Stimulated activated CD4-positive, alpha-beta T cell treated with anti-CD3 and anti-CD28 coated beads, Interleukin-1b, Interleukin-23, amount 100 ng/mL, for 1 hour (primary cell): ENCODE data around the gene CNTNAP5.

Experiments used
- DNase-seq, 2 donors: peaks; one replicate each; pipeline ENCODE4 v3.0.0-alpha.2; 2020; ENCODE audit warnings: low read depth in 2 of 2

The CNTNAP5 gene

DNA sequence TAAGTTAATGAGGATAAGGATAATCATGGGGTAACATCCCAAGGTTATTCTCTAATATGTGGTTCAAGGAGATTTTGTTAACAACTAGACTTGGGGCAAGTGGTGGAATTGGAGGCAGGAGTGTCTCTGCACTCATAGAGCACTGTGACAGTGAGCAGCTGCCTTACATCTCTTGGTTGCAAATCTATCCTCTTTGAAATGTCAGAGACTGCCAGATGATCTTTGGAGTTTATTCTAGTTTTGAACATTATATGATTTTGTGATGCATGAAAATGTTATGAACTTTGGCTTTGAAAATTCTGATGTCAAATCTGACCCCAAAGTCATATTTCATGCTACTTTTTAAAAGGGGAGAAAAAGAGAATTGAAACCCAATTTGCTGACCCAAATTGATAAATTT lies 861.1 kb downstream of the CNTNAP5 start:
- DNase-seq: no peak

DNA sequence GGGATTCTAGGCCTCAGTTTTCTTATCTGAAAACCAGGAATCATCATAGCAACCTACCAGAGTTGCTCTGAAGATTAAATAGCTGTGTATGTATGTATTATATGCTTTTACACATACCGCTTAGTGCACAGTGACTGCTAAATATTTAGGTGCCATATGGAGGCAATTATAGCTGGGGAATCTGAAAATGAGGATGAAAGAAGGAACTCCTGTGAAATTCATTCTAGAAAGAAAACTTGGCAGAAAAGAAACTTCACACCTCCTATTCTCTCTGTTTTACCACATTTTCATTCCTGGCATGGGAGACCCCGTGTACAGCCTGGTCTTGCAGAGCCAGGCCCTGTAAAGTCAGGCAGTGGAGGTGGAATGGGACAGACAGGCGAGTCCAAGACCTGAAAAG lies 862.4 kb downstream of the CNTNAP5 start:
- DNase-seq: no peak

DNA sequence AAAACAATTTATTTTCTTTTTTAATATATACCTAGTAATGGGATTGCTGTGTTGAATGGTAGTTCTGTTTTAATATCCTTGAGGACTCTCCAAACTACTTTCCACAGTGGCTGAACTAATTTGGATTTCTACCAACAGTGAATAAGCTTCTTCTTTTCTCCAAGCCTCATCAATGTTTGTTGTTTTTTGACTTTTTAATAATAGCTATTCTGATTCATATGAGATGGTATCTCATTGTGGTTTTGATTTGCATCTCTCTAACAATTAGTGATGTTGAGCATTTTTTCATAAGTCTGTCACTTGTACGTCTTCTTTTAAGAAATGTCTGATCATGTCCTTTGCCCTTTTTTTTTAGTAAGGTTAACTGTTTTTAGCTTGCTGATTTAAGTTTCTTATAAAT lies 863.3 kb downstream of the CNTNAP5 start:
- no peak for DNase-seq

DNA sequence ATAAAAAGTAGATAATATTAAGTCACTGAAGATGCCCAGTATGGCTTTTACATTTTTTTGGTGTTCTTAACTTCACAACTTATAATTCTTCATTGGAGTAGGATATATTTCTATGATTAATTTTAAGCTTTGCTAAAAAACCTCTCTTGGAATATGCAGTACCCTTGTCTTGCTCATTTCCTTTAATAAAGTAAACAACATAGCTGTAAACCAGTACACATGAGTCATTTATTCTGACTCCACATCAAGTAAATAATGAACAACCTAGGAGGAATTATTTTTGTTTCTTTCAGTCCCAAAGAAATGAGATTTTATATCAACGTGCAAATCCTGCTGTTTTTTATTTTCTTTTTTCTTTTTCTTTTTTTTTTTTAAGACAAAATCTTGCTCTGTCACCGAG lies 869.1 kb downstream of the CNTNAP5 start:
- DNase-seq: no peak

- no peak for DNase-seq
Measured at GRCh38 chr2:124898827-124899226, 873.7 kb downstream of the CNTNAP5 start.

DNA sequence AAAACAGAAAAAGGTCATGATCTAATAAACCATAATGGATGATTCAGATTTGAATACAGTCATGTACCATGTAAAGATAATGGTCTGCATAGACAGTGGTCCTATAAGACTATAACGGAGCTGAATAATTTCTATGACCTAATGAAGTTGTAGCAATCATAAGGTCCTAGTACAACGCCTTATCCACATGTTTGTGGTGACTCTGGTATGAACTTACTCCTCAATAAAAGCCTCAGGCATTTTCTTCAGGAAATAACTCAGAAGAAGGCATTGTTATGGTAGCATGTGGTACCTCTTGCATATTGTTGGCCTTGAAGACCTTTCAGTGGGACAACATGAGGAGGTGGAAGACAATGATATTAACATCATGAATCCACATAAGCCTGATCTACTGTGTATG lies 883.3 kb downstream of the CNTNAP5 start:
- no peak for DNase-seq

DNA sequence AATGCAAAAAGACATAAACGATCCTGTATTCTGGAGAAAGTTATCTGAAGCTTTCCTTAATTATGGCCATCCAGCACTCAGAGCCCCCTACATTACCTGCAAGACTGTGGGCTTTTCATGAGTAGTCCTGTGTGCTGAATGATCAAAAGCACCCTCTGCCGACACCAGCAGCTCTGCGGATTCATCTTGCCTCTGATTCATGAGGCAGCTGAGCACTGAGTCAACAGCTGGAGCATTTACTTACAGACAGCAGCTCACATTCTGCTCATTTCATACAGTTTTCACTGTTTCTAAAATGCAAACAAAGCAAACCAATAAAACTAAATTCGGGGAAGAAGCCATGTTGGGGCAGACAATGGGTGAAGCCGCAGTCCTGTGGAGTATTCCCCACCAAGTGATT lies 886.5 kb downstream of the CNTNAP5 start:
- no peak for DNase-seq

GRCh38 chr2:124913868-124914267 lies 888.8 kb downstream of the CNTNAP5 start:
- DNase-seq: no peak

GRCh38 chr2:124915567-124915966 lies 890.5 kb downstream of the CNTNAP5 start:
- no peak for DNase-seq

DNA sequence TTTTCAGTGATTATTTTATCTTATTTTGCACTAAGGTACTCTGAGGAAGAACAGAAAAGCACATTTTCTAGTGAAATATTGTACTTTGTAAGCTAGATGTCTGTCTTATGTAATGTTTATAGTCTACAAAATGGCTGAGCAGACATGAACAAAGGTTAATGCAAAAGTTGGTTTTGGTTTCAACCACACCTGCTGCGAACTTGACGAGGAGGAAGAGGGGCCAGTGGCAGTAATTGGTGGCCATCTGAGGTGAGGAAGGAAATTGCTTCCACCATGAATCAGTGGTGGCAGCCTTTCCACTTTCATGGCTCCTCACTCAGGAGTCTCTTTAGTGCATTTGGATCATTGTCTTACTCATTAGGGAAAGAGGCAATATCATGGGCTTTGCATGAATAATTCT lies 894.2 kb downstream of the CNTNAP5 start:
- DNase-seq: no peak

DNA sequence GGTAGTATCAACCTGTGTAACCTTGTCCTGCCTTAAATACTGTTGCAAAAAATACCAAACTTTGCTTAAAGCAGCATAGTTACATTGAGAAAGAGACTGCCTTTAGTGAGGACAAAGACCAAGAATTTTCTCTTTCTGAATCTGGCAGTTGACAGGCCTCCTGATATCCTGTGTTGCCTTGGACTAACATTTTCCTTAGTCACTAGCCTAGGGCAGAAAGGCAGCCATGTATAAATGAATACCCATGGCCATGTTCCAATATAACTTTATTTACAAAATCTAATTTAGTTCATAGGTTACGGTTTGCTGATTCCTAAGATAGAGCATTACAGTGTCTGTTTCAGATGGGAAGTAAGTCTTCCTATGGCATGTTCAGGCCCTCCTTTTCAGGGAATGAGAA lies 895.4 kb downstream of the CNTNAP5 start:
- DNase-seq: no peak

DNA sequence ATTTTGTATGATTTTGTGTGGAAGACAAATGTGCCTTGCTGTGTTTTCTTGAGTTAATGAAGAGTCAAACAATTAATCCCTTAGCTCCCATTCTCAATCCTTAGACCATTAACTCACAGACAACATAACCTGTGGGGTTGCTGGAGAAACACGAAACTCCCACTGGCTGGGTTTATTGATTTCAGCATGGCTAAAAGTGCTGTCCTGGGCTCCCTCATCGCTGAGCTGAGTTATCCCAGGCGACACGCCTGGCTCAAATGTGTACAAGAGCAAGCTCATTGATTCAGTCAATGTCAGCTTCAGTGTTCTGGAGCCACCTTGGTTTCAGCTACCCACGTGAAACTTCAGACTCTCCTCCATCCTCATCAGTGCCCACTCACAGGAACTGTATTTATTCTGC lies 896.1 kb downstream of the CNTNAP5 start:
- no peak for DNase-seq

DNA sequence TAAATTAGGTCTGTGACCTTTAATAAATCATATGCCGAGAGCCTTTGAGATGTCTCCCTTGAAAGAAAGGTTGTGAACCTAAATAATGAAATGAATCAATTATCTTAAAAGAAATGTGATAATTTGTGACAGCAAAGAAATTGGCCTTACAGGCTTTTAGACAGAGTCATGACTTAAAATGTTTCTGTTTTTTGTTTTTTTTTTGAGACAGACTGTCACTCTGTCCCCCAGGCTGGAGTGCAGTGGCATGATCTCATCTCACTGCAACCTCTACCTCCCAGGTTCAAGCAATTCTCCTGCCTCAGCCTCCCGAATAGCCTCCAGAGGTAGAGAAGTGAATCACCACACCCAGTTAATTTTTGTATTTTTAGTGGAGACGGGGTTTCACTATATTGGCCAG lies 898.0 kb downstream of the CNTNAP5 start:
- no peak for DNase-seq

DNA sequence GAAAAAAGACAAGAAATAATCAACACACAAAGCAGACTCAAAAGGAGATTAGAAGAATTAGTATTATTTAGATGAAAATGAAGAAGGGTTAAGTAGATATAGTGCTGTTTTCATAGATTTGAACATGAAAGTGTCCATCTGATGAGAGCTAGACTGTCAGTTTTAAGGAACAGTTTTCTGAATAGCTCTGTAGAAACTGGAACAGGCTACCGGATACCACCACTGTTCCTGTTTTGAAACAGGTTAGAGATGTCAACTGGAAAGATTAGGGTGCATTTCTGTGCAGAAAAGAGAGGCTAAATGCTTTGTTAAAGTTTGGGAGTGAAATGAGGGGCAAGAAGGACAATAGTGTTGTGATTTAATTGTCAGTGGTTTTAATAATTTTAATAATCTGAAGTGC lies 908.8 kb downstream of the CNTNAP5 start:
- DNase-seq: no peak

DNA sequence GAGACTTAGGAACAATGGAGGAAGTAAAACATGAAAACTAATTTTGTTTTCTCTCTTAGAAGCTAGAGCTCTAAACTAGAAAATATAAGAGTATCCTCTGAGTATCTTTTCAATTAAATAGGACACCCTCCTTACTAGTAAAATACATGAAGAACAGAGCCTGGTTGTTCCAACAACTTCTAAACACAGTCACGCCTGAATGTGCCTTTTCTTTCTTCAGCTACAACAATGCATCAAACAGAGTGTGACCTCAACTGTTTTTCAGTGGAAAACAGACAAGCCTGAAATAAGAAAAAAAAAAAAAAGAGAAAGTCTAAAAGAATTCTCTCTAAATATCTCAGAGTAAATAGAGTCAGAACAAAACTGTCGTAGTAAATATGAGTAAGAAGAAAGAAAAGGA lies 928.8 kb downstream of the CNTNAP5 start:
- DNase-seq: no peak

DNA sequence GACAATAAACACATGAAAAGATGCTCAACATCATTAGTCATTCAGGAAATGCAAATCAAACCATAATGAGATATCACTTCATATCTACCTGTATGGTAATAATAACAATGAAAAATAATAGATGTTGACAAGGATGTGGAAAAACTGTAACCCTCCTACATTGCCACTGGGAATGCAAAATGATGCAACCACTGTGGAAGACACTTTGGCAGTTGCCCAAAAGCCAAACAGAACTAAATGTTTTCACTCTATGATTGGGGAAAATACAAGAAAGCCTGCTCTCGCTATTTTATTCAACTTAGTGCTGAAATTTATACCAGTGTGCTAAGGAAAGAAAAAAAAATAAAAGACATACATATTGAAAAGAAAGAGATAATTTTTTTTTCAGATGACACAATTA lies 934.5 kb downstream of the CNTNAP5 start:
- DNase-seq: no peak

GRCh38 chr2:124961132-124961531 lies 936.0 kb downstream of the CNTNAP5 start:
- no peak for DNase-seq
